HepG2 (cell line): ENCODE measurements around the gene MPIG6B. TPM values are rescaled to one million over a fixed set of nuclear protein-coding genes. Genes with fewer than 3 reads are reported as not detected.

ENCODE experiments used
- BRF2 ChIP-seq: sonication (generic); formaldehyde crosslinking; IDR thresholded peaks from 2 replicates; pipeline ENCODE4 v1.8.1; 2022; ENCODE audit warnings: mild to moderate bottlenecking, missing genetic modification reagents
- CERS6 ChIP-seq: sonication (generic); formaldehyde crosslinking; IDR thresholded peaks from 2 replicates; pipeline ENCODE4 v1.5.0; 2020; ENCODE audit warnings: missing genetic modification reagents
- HMGXB4 ChIP-seq, 2 experiments: sonication (generic) in 1 of 2; formaldehyde crosslinking in 1 of 2; IDR thresholded peaks; 2 replicates each; pipeline versions ENCODE4 v1.4.0 to v1.6.1; 2018 to 2020; ENCODE audit warnings: missing genetic modification reagents in 2 of 2, borderline replicate concordance in 1 of 2, low read depth in 1 of 2, mild to moderate bottlenecking in 1 of 2, missing biosample characterization in 1 of 2
- IKZF1 ChIP-seq: fragments of 450-650 bp; IDR thresholded peaks from 2 replicates; pipeline ENCODE4 v1.7.1; 2016
- KDM3A ChIP-seq: IDR thresholded peaks from 2 replicates; pipeline ENCODE4 v1.6.1; 2018; ENCODE audit warnings: low read depth, missing compliant biosample characterization
- KMT2A ChIP-seq: sonication (generic); formaldehyde crosslinking; IDR thresholded peaks from 2 replicates; pipeline ENCODE4 v1.4.0; 2020; ENCODE audit warnings: missing genetic modification reagents
- MIER2 ChIP-seq: IDR thresholded peaks from 2 replicates; pipeline ENCODE4 v1.6.1; 2016; ENCODE audit warnings: missing biosample characterization, missing genetic modification reagents
- MIXL1 ChIP-seq: IDR thresholded peaks from 2 replicates; pipeline ENCODE4 v1.6.1; 2016
- REL ChIP-seq: sonication (generic); formaldehyde crosslinking; conservative IDR thresholded peaks from 2 replicates; pipeline ENCODE4 v1.8.0; 2022; ENCODE audit warnings: mild to moderate bottlenecking, missing genetic modification reagents, moderate library complexity
- SMAD3 ChIP-seq: sonication (generic); formaldehyde crosslinking; IDR thresholded peaks from 2 replicates; pipeline ENCODE4 v1.4.0; 2020; ENCODE audit warnings: missing genetic modification reagents
- SMYD3 ChIP-seq: sonication (generic); formaldehyde crosslinking; IDR thresholded peaks from 2 replicates; pipeline ENCODE4 v1.8.1; 2023; ENCODE audit warnings: mild to moderate bottlenecking, missing genetic modification reagents
- ZNF230 ChIP-seq: sonication (generic); formaldehyde crosslinking; IDR thresholded peaks from 2 replicates; pipeline ENCODE4 v1.4.0; 2020; ENCODE audit warnings: mild to moderate bottlenecking, missing genetic modification reagents
- ZNF691 ChIP-seq: sonication (generic); formaldehyde crosslinking; IDR thresholded peaks from 2 replicates; pipeline ENCODE4 v1.4.0; 2020; ENCODE audit warnings: missing genetic modification reagents, low read depth, mild to moderate bottlenecking, borderline replicate concordance
- ZNF704 ChIP-seq: sonication (generic); formaldehyde crosslinking; IDR thresholded peaks from 2 replicates; pipeline ENCODE4 v1.8.1; 2023; ENCODE audit warnings: mild to moderate bottlenecking, inconsistent platforms, moderate library complexity, missing genetic modification reagents, borderline replicate concordance
- ZNF883 ChIP-seq: sonication (generic); formaldehyde crosslinking; IDR thresholded peaks from 2 replicates; pipeline ENCODE4 v1.5.1; 2020; ENCODE audit warnings: mild to moderate bottlenecking, missing genetic modification reagents; ENCODE audit errors: not compliant biosample characterization
- ZNF891 ChIP-seq: sonication (generic); formaldehyde crosslinking; IDR thresholded peaks from 2 replicates; pipeline ENCODE4 v1.5.0; 2020; ENCODE audit warnings: mild to moderate bottlenecking, missing genetic modification reagents
- polyA plus RNA-seq, 8 experiments: library from polyadenylated mRNA; depleted of rRNA in 3 of 8; stranded (reverse) in 7 of 8; unstranded in 1 of 8; fragments of >200 nt; fragmentation: Illumina TruSeq in 4 of 8; extraction: Trizol in 4 of 8; gene quantifications; 2 replicates each; pipeline versions ENCODE4 v1.2.1 to v1.2.3, GENCODE V29; 2011 to 2016; ENCODE audit warnings: low read depth in 4 of 8, missing spikeins in 1 of 8, mixed read lengths in 1 of 8; ENCODE audit not compliant: insufficient read depth in 1 of 8
- total RNA-seq, 5 experiments: library from RNA; depleted of rRNA; stranded (reverse); fragments of >200 nt; fragmentation: Illumina TruSeq; extraction: Trizol; gene quantifications; 2 replicates each; pipeline ENCODE4 v1.2.3, GENCODE V29; 2016; ENCODE audit warnings: low read depth in 1 of 5
- TF ChIP-seq, protein P1 (sequence below): sonication (generic); formaldehyde crosslinking; IDR thresholded peaks from 2 replicates; pipeline ENCODE4 v1.9.0; 2022; ENCODE audit warnings: low read depth, missing genetic modification reagents
- TF ChIP-seq, protein P2 (sequence below): sonication (generic); formaldehyde crosslinking; IDR thresholded peaks from 2 replicates; pipeline ENCODE4 v1.5.0; 2020; ENCODE audit warnings: mild to moderate bottlenecking, missing genetic modification reagents

The MPIG6B gene
- total and polyA plus RNA-seq, 2 of the 13 experiments (the other 11 are each of a cell fraction or from before 2014, with no cell fraction given) = not detected

DNA sequence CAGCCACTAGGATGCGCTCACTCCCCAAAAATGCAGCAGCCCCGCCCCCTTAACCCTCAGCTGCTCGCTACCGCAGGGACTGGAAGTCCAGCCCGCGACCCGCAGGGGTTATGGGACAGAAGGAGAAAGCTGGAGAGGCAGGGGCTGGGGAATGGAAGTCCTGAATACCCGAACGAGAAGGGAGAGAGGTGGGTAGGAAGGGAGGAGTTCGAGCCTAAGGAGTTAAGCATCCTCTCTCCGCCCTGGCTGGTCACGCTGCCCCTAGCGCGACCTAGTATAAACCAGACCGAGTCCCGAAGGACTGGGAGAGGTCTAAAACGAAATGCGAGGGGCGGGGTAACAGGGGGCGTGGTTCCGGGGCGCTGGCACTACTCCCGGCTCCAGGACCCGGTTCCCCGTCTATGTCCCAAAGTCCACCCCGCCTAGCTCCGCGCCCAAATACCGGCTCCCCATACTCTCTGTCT lies 6.4 kb downstream of the MPIG6B start (continued):
- TF ChIP-seq, protein P1, sequence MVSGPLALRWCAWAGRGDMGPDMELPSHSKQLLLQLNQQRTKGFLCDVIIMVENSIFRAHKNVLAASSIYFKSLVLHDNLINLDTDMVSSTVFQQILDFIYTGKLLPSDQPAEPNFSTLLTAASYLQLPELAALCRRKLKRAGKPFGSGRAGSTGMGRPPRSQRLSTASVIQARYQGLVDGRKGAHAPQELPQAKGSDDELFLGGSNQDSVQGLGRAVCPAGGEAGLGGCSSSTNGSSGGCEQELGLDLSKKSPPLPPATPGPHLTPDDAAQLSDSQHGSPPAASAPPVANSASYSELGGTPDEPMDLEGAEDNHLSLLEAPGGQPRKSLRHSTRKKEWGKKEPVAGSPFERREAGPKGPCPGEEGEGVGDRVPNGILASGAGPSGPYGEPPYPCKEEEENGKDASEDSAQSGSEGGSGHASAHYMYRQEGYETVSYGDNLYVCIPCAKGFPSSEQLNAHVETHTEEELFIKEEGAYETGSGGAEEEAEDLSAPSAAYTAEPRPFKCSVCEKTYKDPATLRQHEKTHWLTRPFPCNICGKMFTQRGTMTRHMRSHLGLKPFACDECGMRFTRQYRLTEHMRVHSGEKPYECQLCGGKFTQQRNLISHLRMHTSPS (CRISPR knock-in tag) = no peak
- no peak for TF ChIP-seq ZNF883
- peak; percentile 93 for TF ChIP-seq KDM3A (CRISPR knock-in tag)
- TF ChIP-seq ZNF704 (CRISPR knock-in tag) = no peak
- TF ChIP-seq SMAD3 (CRISPR knock-in tag) = peak; percentile 78; the same call in 1 of the 2 replicates
- no peak for TF ChIP-seq ZNF230
- TF ChIP-seq REL (CRISPR knock-in tag) = peak; percentile 71; the same call in 1 of the 2 replicates
- TF ChIP-seq KMT2A (CRISPR knock-in tag) = no peak
- TF ChIP-seq CERS6 (CRISPR knock-in tag) = no peak
- peak; percentile 39; the same call in 1 of the 2 replicates for TF ChIP-seq ZNF691
- TF ChIP-seq HMGXB4 (CRISPR knock-in tag; IDR thresholded peaks at IDR 0.05; ENCODE audit: borderline replicate concordance in 1 of 2, low read depth in 1 of 2) = peak; percentile 89 to 97
- TF ChIP-seq, protein P2, sequence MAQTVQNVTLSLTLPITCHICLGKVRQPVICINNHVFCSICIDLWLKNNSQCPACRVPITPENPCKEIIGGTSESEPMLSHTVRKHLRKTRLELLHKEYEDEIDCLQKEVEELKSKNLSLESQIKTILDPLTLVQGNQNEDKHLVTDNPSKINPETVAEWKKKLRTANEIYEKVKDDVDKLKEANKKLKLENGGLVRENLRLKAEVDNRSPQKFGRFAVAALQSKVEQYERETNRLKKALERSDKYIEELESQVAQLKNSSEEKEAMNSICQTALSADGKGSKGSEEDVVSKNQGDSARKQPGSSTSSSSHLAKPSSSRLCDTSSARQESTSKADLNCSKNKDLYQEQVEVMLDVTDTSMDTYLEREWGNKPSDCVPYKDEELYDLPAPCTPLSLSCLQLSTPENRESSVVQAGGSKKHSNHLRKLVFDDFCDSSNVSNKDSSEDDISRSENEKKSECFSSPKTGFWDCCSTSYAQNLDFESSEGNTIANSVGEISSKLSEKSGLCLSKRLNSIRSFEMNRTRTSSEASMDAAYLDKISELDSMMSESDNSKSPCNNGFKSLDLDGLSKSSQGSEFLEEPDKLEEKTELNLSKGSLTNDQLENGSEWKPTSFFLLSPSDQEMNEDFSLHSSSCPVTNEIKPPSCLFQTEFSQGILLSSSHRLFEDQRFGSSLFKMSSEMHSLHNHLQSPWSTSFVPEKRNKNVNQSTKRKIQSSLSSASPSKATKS (CRISPR knock-in tag) = no peak
- TF ChIP-seq IKZF1 = no peak
- TF ChIP-seq MIER2 (CRISPR knock-in tag) = no peak; the same call in 1 of the 2 replicates
- no peak for TF ChIP-seq BRF2 (CRISPR knock-in tag)
- TF ChIP-seq SMYD3 (CRISPR knock-in tag) = no peak; the same call in 1 of the 2 replicates
- peak; percentile 28; the same call in 1 of the 2 replicates for TF ChIP-seq ZNF891
- TF ChIP-seq MIXL1 = no peak
